Aorta (tissue), 5 donors: ENCODE data around the gene GZMA. TPM values are rescaled to one million over a fixed set of nuclear protein-coding genes. Genes with fewer than 3 reads are reported as not detected.
"Not testable (repeated sequence)": the region's sequence is repeated elsewhere in the genome, so short reads cannot be mapped to it uniquely, and the experiment has no call there.

Experiments
- ATAC-seq: fragments of 200-7000 bp; cut with Tn5 transposase; one replicate; pipeline ENCODE4 v1.9.1; 2022; ENCODE audit warnings: moderate library complexity; ENCODE audit not compliant: low FRiP score
- DNase-seq, 2 donors: peaks; one replicate each; pipeline ENCODE4 v3.0.0-alpha.2; 2020
- H3K27ac ChIP-seq, 2 donors: one replicate each; pipeline ENCODE4 v1.5.1; 2013; ENCODE audit warnings: low read length in 2 of 2, mild to moderate bottlenecking in 2 of 2, moderate library complexity in 2 of 2, control low read depth in 1 of 2, inconsistent platforms in 1 of 2, low read depth in 1 of 2
- H3K27me3 ChIP-seq, 2 donors: one replicate each; pipeline ENCODE4 v1.6.1; 2013; ENCODE audit warnings: control low read depth in 1 of 2, low read length in 1 of 2, mild to moderate bottlenecking in 1 of 2, moderate library complexity in 1 of 2; ENCODE audit not compliant: insufficient read depth in 2 of 2, control insufficient read depth in 1 of 2
- H3K36me3 ChIP-seq, 2 donors: one replicate each; pipeline ENCODE4 v1.6.1; 2013; ENCODE audit warnings: control low read depth in 1 of 2, low read length in 1 of 2, mild to moderate bottlenecking in 1 of 2; ENCODE audit not compliant: insufficient read depth in 2 of 2, control insufficient read depth in 1 of 2
- H3K4me1 ChIP-seq, 2 donors: one replicate each; pipeline ENCODE4 v1.6.1; 2013; ENCODE audit warnings: low read length in 2 of 2, control low read depth in 1 of 2, mild to moderate bottlenecking in 1 of 2, moderate library complexity in 1 of 2; ENCODE audit not compliant: insufficient read depth in 2 of 2, control insufficient read depth in 1 of 2
- H3K4me3 ChIP-seq, 2 donors: one replicate each; pipeline ENCODE4 v1.5.1; 2013; ENCODE audit warnings: low read length in 2 of 2, control low read depth in 1 of 2, mild to moderate bottlenecking in 1 of 2
- H3K9me3 ChIP-seq: one replicate; pipeline ENCODE4 v1.6.1; 2013; ENCODE audit warnings: mild to moderate bottlenecking, low read length; ENCODE audit not compliant: control insufficient read depth
- WGBS, 2 donors: extraction: QIAGEN DNeasy Blood & Tissue Kit; methylation state at CpG; one replicate each; pipeline ENCODE4 v1.1.7; 2013; 5-methylcytosine and 5-hydroxymethylcytosine counted together
- intact Hi-C, 2 donors: fragments of 100-400 bp; cut with DNase I; formaldehyde crosslinking; loops; one replicate each; pipeline versions ENCODE4 v1.14.2 to v1.15.0; 2022
- polyA plus RNA-seq, 2 donors: library from polyadenylated mRNA; stranded (reverse); fragments of 200-250 nt; gene quantifications; one replicate each; pipeline ENCODE4 v1.2.3, GENCODE V29; 2013
- total RNA-seq, 2 donors: library from RNA; stranded (reverse); fragmentation: NEBNext Ultra II Directional; extraction: Animal tissue kit (Norgen Biotek cat#: 25700); gene quantifications; one replicate each; pipeline ENCODE4 v1.2.1, GENCODE V29; 2021
- donor health status: healthy with polysubstance abuse.
- donor health status: Bipolar disorder and iron deficiency.
- donor health status: DM: no; HTN: no; CAD: no.
- donor health status: DM: no; HTN: no; CAD: no.
- donor health status: DM: yes; HTN: yes; CAD: no.

GZMA gene
- total and polyA plus RNA-seq, 4 donors: 0.59 to 13.4 (median 3.2) TPM

DNA sequence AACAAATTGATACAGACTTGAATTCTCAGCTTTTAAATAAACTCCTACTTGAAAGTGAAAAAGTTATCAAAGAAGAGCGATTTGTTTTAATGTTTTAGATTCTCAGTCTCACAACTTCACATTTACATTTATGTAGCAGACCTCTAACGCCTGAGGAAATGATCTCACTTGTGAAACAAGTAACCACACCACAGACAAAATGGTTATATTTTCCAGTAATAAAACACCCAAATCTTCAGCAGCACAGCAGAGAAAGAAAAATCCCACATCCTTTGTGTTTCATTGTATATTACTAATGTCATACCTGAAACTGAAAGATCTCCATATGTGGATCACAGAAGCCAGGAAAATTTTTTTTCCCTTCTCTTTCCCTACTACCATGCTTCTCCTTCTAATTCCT, 29.8 kb upstream of the GZMA start:
- Histone ChIP-seq H3K27ac (no peak overlapping the region), H3K9me3 (peaks cover 1% of the 10 kb centered on the region), H3K27me3 (no peaks in the 10 kb centered on the region), H3K4me3 (no peak overlapping the region), H3K36me3 (no peaks in the 10 kb centered on the region), H3K4me1 (no peaks in the 10 kb centered on the region)
- intact Hi-C loops: no loop called here
- WGBS, 2 donors: 48 to 61% methylated on average over 2 of the region's 2 CpGs
- ATAC-seq: no peak
- DNase-seq: no peak

- intact Hi-C loops: no loop called here
- 79 to 85% methylated on average over 3 of the region's 3 CpGs for WGBS, 2 donors
- no peak for ATAC-seq
These were observed 29.2 kb upstream of the GZMA start for GRCh38 chr5:55073211-55073610.

DNA sequence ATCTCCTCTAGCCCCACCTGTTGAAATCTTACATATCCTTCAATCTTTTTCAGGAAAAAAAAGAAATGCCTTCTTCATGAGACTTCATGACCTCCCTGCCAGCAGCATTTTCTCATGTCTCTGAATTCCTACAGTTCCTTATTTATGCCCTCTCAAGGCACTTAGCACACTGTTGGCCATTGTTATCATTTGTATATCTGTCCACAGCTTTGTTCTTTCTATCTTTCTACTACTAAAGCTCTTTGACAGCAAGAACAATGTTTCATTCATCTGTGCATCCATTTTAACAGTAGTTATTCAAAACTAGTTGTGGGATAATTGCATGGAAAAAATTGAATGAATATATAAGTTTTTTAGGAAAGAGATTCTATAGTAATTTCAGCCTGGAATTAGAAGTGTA, 20.9 kb upstream of the GZMA start:
- intact Hi-C loops: no loop called here
- Histone ChIP-seq H3K4me1 (no peaks in the 10 kb centered on the region), H3K27ac (no peak overlapping the region), H3K36me3 (no peaks in the 10 kb centered on the region), H3K4me3 (no peak overlapping the region), H3K9me3 (peaks cover 1% of the 10 kb centered on the region), H3K27me3 (no peaks in the 10 kb centered on the region)
- no peak for DNase-seq
- ATAC-seq: no peak

More at GRCh38 chr5:55073211-55073610, 29.2 kb upstream of the GZMA start:
- H3K36me3 ChIP-seq: no peaks in the 10 kb centered on the region
- no peaks in the 10 kb centered on the region for H3K27me3 ChIP-seq
- H3K9me3 ChIP-seq: peaks cover 1% of the 10 kb centered on the region
- no peak for DNase-seq
- no peak overlapping the region for H3K4me3 ChIP-seq
- no peaks in the 10 kb centered on the region for H3K4me1 ChIP-seq
- no peak overlapping the region for H3K27ac ChIP-seq

DNA sequence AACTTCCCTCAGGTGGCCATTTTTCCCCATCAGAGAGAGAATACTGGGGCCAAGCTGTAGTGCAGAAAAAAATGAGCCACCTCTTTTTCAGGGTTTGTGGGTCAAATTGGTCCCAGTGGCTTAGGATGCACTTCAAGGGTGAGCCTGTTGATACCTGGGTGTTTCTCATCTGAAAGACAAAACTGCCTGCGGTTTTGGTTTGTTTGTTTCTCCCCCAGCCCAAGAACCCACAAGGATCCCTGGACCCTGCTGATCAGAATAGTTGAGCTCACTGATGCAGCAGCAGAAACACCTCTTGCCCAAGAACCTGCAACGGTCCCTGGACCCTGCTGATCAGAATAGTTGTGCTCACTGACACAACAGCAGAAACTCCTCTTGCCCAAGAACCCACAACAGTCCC, 13.1 kb upstream of the GZMA start:
- 86 to 94% methylated on average over 2 of the region's 2 CpGs for WGBS, 2 donors
- H3K36me3 ChIP-seq, H3K4me3 ChIP-seq, H3K4me1 ChIP-seq, ATAC-seq, H3K27ac ChIP-seq, H3K9me3 ChIP-seq, intact Hi-C loops, DNase-seq, H3K27me3 ChIP-seq: not testable (repeated sequence)

DNA sequence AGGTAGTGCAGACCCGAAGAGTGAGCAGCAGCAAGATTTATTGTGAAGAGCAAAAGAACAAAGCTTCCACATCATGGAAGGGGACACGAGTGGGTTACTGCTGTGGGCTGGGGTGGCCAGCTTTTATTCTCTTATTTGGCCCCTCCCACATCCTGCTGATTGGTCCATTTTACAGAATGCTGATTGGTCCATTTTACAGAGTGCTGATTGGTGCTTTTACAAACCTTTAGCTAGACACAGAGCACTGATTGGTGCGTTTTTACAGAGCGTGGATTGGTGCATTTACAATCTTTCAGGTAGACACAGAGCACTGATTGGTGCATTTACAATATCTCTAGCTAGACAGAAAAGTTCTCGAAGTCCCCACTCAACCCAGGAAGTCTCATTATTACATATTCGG, 11.4 kb upstream of the GZMA start:
- DNase-seq, H3K9me3 ChIP-seq, H3K4me1 ChIP-seq, H3K36me3 ChIP-seq, intact Hi-C loops, H3K27me3 ChIP-seq, ATAC-seq, H3K4me3 ChIP-seq, H3K27ac ChIP-seq: not testable (repeated sequence)
- WGBS, 2 donors: 88% methylated on average over 6 of the region's 6 CpGs

- Histone ChIP-seq H3K4me3 (no peak overlapping the region), H3K9me3 (peaks cover 3% of the 10 kb centered on the region), H3K27me3 (no peaks in the 10 kb centered on the region), H3K27ac (no peak overlapping the region), H3K36me3 (no peaks in the 10 kb centered on the region), H3K4me1 (no peaks in the 10 kb centered on the region)
- ATAC-seq: no peak
- intact Hi-C loops: no loop called here
- WGBS, 2 donors: 77 to 91% methylated on average over 3 of the region's 3 CpGs
- no peak for DNase-seq
These were observed 6.3 kb upstream of the GZMA start for GRCh38 chr5:55096182-55096581.

- Histone ChIP-seq H3K9me3 (peaks cover 3% of the 10 kb centered on the region), H3K4me3 (no peak overlapping the region), H3K4me1 (no peaks in the 10 kb centered on the region), H3K27ac (no peak overlapping the region), H3K27me3 (no peaks in the 10 kb centered on the region), H3K36me3 (no peaks in the 10 kb centered on the region)
- ATAC-seq (no peak), DNase-seq (no peak)
- intact Hi-C loops: no loop called here
- WGBS, 2 donors: 71 to 75% methylated on average over 6 of the region's 6 CpGs
These were observed 5.6 kb upstream of the GZMA start for GRCh38 chr5:55096861-55097260.

GRCh38 chr5:55101148-55101547, 1.3 kb upstream of the GZMA start:
- H3K36me3 ChIP-seq, ATAC-seq, H3K9me3 ChIP-seq, H3K4me1 ChIP-seq, H3K27ac ChIP-seq, H3K4me3 ChIP-seq, intact Hi-C loops, H3K27me3 ChIP-seq, DNase-seq: not testable (repeated sequence)

DNA sequence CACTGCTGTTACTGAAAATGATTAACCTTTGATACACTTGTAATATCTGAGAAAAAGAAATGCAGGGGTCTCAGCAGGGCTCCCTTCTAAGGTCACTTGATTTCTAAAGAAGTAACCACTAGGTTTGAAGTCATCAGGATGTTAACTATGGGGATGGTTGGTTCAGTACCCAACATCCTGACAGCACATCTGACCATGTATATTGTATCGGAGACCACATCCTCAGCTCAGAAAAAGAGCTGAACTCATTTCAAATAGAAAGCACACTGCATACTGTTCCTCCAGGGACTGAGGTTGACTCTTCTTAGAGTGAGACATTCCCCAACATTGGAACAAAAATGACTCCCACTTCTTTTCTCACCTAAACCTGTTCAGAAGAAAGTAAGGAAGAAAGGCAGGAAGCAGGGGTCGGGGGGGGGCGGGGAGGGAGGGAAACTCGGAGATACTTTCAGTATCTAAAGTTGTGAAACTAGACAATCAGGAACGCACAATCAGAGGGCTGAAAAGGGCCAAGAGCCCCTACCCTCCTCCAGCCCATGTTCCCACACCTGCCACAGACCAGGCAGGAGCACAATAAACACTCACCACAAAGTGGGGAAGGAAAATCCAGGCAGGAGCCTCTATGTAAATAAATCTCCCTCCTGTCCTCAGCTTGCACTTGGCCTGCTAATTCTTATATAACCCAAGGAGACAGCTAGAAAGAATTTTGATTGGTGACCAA, 730 bp upstream of the GZMA start:
- WGBS, 2 donors: 83 to 86% methylated on average over 5 of the region's 5 CpGs
- no peak for DNase-seq
- Histone ChIP-seq H3K36me3 (no peaks in the 10 kb centered on the region), H3K27ac (no peak overlapping the region), H3K4me3 (no peak overlapping the region), H3K4me1 (no peaks in the 10 kb centered on the region), H3K9me3 (peaks cover 3% of the 10 kb centered on the region), H3K27me3 (no peaks in the 10 kb centered on the region)
- no peak for ATAC-seq
- intact Hi-C loops: no loop called here
